Hepatocyte (in vitro differentiated cells): ENCODE results near the gene SLTM.

Experiments used
- CTCF ChIP-seq: fragments of 200-600 bp; sonication (generic); IDR thresholded peaks from 2 replicates; pipeline ENCODE4 v1.5.1; 2016; ENCODE audit warnings: antibody characterized with exemption, mild to moderate bottlenecking; ENCODE audit not compliant: poor library complexity
- EZH2phosphoT487 ChIP-seq: fragments of 200-600 bp; sonication (generic); IDR thresholded peaks from one replicate; pipeline ENCODE4 v1.6.1; 2018; ENCODE audit warnings: antibody characterized with exemption, mild to moderate bottlenecking, low read depth, moderate library complexity; ENCODE audit not compliant: unreplicated experiment, severe bottlenecking

DNA sequence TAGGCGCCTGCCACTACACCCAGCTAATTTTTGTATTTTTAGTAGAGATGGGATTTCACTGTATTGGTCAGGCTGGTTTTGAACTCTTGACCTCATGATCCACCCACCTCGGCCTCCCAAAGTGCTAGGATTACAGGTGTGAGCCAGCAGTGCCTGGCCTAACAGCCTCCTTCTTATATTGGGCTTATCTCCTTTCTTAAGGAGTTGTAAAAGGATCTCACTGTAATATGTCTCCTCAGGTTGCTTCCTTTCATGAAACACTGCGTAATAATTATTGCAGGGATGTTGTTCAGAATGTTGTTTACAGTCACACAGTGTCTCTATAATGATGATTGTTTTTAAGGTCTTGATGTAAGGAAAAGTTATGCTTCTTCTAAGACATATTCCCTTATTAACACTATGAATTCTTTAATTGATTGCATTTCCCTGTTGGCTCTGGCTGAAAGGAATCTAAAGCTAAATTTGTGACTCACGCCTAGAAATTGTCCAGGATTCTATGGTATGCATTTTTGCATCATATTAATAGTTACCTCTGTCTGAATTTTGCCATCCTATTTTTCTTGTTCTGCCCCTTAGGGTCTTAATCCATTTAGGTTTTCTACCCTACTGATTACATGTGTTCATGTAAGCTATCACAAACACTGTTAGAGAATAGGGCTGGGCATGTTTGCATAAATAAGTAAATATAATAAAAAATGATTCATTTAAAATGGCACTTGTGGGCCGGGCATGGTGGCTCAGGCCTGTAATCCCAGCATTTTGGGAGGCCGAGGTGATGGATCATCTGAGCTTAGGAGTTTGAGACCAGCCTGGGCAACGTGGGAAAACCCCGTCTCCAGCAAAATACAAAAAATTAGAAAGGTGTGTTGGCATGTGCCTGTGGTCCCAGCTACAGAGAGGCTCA lies 29.4 kb upstream of the SLTM start:
- no peak for TF ChIP-seq CTCF
- no peak for TF ChIP-seq EZH2phosphoT487
